Thymus (tissue), 11 donors: Measurements from ENCODE around the gene CRACDL. TPM values are rescaled to one million over a fixed set of nuclear protein-coding genes. Genes with fewer than 3 reads are reported as not detected.
A peak's percentile ranks its signal among the peaks of the same experiment; 100 is the strongest.

Experiments used
- DNase-seq, 9 donors: peaks; one replicate each; pipeline ENCODE4 v3.0.0-alpha.2; 2013; ENCODE audit warnings: low spot score in 9 of 9, low read depth in 6 of 9, missing footprints in 1 of 9
- H3K27ac ChIP-seq, 2 donors: one replicate each; pipeline ENCODE4 v1.5.1; 2013; ENCODE audit warnings: control low read depth in 1 of 2, low read depth in 1 of 2, low read length in 1 of 2, mild to moderate bottlenecking in 1 of 2, moderate library complexity in 1 of 2
- H3K27me3 ChIP-seq, 2 donors: one replicate each; pipeline ENCODE4 v1.5.1; 2013; ENCODE audit warnings: low read length in 1 of 2; ENCODE audit not compliant: control insufficient read depth in 2 of 2, insufficient read depth in 1 of 2
- H3K36me3 ChIP-seq, 2 donors: one replicate each; pipeline ENCODE4 v1.5.1; 2013; ENCODE audit warnings: low read length in 1 of 2, mild to moderate bottlenecking in 1 of 2, moderate library complexity in 1 of 2; ENCODE audit not compliant: control insufficient read depth in 2 of 2, insufficient read depth in 2 of 2
- H3K4me1 ChIP-seq, 2 donors: one replicate each; pipeline ENCODE4 v1.5.1; 2013; ENCODE audit warnings: low read length in 2 of 2; ENCODE audit not compliant: control insufficient read depth in 2 of 2, insufficient read depth in 2 of 2
- H3K4me3 ChIP-seq, 2 donors: one replicate each; pipeline ENCODE4 v1.5.1; 2013; ENCODE audit warnings: low read length in 2 of 2, control low read depth in 1 of 2, mild to moderate bottlenecking in 1 of 2
- H3K9me3 ChIP-seq, 2 donors: one replicate each; pipeline ENCODE4 v1.5.1; 2013; ENCODE audit warnings: low read length in 1 of 2, mild to moderate bottlenecking in 1 of 2; ENCODE audit not compliant: control insufficient read depth in 2 of 2, insufficient read depth in 1 of 2
- WGBS: extraction: QIAGEN DNeasy Blood & Tissue Kit; methylation state at CpG from one replicate; pipeline ENCODE4 v1.1.7; 2013; 5-methylcytosine and 5-hydroxymethylcytosine counted together
- polyA plus RNA-seq: library from polyadenylated mRNA; stranded (reverse); fragments of 200-250 nt; gene quantifications from one replicate; pipeline ENCODE4 v1.2.3, GENCODE V29; 2013
- total RNA-seq: library from RNA; stranded (reverse); fragments of 120-200 nt; gene quantifications from one replicate; pipeline ENCODE4 v1.2.4, GENCODE V29; 2013
- donor health status: healthy.

Gene CRACDL
- total and polyA plus RNA-seq, 2 donors = 1.9 to 3.6 TPM

DNA sequence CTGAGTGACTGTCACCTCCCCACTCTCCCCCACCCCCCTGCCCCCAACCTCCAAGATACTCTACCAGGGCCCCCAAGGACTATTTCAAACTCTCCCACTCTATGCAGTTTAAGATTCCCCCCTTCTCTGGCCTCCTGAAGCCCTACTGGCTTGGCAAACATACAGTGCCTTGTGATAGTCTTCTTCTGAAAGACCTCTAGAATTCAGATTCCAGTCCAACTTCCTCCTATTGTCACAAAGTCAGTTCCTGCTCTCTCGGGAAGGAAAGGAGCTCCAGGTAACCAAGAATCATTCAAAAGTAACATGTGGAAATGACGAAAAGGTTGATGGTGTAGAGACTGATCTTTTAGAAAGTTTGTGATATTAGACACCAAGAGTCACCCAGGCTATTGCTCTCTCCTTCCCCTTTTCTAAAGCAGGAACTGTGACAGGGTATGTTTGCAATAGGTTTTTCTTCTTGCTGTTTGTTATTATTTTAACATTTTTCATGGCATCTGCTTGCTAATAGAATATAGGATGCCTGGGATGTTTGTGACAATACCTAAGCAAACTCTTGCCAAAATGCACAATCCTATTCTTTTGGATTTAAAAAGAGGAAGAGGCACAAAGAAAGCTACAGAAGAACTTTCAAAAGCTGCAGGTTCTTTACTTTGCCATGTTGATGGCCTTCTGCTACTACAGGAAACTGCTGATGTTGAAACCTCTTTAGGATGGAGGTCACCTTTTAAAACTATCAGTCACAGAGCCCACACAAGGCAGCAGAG lies 111.6 kb downstream of the CRACDL start:
- Histone ChIP-seq H3K4me3 (no peak overlapping the region), H3K4me1 (peaks cover 15 to 26% of the 10 kb centered on the region in 2 donors), H3K27me3 (peaks cover 6 to 11% of the 10 kb centered on the region in 2 donors), H3K27ac (no peak overlapping the region), H3K36me3 (no peaks in the 10 kb centered on the region), H3K9me3 (peaks cover 2 to 6% of the 10 kb centered on the region in 2 donors)
- 43% methylated on average over 2 of the region's 2 CpGs for WGBS
- no peak for DNase-seq

DNA sequence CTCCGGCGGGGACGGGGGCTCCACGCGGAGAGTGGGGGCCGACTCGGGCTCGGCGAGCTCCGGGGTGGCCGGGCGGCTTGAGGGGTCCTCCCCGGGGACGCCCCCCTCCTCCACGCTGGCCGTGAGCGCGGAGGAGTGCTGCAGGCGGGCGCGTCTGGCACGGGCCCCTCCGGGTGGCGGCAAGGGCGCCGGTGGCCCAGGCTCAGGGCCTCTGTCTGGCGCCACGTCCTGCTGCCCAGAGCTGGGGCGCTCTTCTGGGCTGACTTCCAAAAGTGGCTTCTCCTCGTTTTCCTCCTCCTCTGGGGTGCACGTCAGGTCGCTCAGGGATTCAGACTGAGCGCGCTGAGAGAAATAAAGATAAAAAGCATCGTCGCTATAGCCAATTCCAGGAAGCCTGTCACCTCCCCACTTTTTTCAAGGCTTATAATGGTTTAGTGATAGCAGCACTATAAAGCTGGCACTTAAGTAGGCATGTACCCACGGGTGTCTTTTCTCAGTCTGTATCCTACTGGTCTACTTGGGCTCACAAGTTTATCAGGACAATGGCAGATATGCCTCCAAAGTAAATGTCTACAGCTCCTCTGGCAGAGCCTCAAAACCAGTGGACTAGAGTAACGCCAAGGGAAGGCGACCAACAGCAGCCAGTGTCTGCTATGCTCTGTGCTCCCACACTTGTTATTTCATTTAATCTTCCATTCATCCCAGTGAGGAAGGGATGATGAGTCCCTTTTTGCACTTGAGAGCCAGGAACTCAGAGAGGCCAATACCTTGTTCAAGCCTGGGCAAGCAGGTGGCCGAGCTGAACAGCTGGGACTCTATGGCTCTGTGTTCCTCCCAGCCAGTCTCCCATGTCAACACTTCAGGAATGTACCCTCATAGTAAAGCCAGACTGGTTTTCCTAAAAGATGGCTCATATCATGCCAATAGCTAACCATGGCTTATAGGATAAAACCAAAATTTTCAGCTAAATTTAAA lies 112.5 kb downstream of the CRACDL start:
- no peaks in the 10 kb centered on the region for H3K36me3 ChIP-seq
- peaks cover 6 to 11% of the 10 kb centered on the region in 2 donors for H3K27me3 ChIP-seq
- WGBS = 72% methylated on average over 40 of the region's 40 CpGs
- peak overlapping the region in 1 of 2 donors; percentile 15 for H3K27ac ChIP-seq
- DNase-seq = no peak
- peaks cover 2 to 6% of the 10 kb centered on the region in 2 donors for H3K9me3 ChIP-seq
- H3K4me1 ChIP-seq = peaks cover 7 to 16% of the 10 kb centered on the region in 2 donors
- H3K4me3 ChIP-seq = peak overlapping the region; percentile 50 to 52

DNA sequence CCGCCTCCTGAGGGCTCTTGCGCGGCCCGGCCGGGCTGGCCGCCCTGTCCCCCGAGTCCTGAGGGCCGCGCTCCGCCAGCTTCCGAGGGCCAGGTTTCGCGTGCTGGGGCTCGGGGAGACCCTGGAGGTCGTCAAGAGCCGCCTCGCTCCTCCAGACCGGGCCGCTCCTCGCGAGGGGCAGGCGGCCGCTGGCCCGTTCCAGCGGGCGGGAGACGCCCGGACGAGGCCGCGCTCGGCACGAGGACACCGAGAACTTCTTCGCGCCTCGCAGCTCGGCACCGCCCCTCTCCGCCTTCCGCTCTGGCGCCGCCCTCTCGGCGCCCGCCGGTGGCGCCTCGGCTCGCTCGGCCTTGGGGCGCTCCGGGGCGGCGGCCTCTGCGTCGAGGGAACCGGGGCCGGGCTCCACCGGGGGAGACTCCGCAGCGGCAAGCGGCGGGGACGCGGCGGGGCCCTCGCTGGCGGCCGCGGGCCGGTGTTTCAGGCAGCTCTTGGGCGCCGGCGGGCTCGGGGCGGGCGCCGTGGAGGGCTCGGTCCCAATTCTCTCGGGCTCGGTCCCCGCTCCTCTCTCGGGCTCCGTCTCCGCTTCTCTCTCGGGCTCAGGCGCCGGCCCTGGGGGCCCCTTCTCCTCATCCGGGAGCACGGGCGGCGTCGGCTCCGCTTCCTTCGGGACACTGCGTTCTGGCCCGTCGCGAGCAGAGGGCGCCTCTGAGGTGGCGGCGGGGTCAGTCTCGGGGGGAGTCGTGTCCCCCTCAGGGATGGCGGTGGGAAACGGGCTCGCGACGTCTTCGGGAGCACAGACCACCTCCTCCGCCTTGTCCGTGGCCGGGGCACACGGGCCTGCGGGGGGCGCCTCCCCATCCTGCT lies 113.5 kb downstream of the CRACDL start:
- no peaks in the 10 kb centered on the region for H3K36me3 ChIP-seq
- peaks cover 6 to 11% of the 10 kb centered on the region in 2 donors for H3K27me3 ChIP-seq
- peak overlapping the region in 1 of 2 donors; percentile 56 for H3K27ac ChIP-seq
- peak overlapping the region; percentile 50 to 52 for H3K4me3 ChIP-seq
- WGBS = 16% methylated on average over 117 of the region's 117 CpGs
- peaks cover 2 to 6% of the 10 kb centered on the region in 2 donors for H3K9me3 ChIP-seq
- DNase-seq = peak in 3 of 9 donors; percentile 57 to 72 (median 67)
- H3K4me1 ChIP-seq = peaks cover 5 to 9% of the 10 kb centered on the region in 2 donors

DNA sequence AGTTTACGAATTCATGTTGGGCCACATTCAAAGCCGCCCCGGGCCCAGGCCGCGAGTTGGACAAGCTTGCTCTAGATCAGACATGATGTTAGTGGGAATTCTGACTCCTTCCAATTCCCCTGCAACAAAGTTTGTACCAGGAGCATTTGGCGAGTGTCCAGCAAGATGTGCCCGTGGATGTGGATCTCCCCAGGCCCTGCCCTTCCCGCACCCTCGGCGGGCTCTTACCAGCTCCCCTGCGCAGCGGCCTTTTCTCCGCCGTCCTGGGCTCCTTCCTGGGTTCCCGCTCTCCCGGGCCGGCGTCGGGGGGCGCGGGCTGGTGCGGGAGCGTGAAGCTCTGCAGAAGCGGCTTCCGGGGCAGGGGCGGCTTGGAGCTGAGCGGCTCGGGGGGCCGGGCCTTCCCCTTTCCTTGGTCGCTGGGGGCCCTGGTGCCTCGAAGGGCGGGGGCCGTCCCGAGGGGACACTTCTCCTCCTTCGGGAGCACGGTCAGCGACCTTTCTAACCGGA lies 114.3 kb downstream of the CRACDL start:
- Histone ChIP-seq H3K4me3 (no peak overlapping the region), H3K4me1 (peaks cover 5 to 8% of the 10 kb centered on the region in 2 donors), H3K36me3 (no peaks in the 10 kb centered on the region), H3K9me3 (peaks cover 2 to 6% of the 10 kb centered on the region in 2 donors), H3K27me3 (peaks cover 6 to 11% of the 10 kb centered on the region in 2 donors), H3K27ac (no peak overlapping the region)
- DNase-seq = no peak
- WGBS = 95% methylated on average over 38 of the region's 38 CpGs

DNA sequence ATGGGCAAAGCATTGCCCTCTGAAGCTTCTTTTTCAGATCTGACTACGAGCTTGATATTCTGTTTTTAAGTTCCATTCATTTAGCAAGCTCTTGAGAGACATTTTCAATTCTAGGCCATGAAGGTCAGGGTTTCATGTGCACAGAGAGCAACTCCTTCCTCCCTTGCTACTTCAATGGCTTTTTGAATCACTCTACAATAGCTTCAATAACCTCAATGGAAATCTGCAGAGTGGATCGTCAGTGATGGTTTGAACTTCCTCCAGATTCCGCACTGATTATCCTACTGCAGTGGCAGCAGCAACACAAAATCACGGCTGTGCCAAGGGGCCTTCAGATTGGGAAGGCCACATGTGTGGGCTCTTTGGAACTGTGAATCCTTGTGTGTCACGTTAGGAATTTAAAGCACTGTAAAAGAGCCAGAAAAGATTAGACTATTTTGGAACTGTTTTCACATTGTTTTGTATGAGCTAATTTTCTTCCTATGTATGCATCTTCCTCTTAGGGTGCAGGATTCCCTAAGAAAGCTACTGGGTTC lies 116.7 kb downstream of the CRACDL start:
- WGBS = 97% methylated on average over 5 of the region's 5 CpGs
- Histone ChIP-seq H3K27ac (no peak overlapping the region), H3K4me3 (no peak overlapping the region), H3K9me3 (peaks cover 2 to 6% of the 10 kb centered on the region in 2 donors), H3K27me3 (peaks cover 6 to 11% of the 10 kb centered on the region in 2 donors), H3K36me3 (no peaks in the 10 kb centered on the region), H3K4me1 (peaks cover 5 to 8% of the 10 kb centered on the region in 2 donors)
- no peak for DNase-seq

DNA sequence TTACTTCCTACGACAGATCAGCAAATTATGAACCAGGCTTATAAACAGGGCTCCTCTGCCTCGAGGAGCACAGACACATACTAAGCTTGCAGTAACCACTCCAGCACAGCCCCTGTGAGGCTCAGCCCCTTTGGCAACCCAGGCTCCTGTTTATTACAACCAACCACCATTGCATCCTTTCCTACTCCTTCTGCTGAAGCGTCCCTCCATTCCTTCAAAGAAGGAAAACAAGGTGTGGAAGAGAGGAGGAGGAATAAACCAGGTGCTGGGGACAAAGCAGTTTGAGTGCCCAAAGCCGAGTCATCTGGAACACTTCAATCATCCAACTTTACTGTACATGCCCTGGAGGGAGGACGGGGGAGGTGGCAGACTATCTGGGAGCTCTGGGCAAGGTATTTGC lies 117.9 kb downstream of the CRACDL start:
- WGBS = 92% methylated on average over 5 of the region's 5 CpGs
- Histone ChIP-seq H3K9me3 (peaks cover 2 to 6% of the 10 kb centered on the region in 2 donors), H3K4me1 (peaks cover 3 to 5% of the 10 kb centered on the region in 2 donors), H3K27me3 (peaks cover 6 to 11% of the 10 kb centered on the region in 2 donors), H3K36me3 (no peaks in the 10 kb centered on the region), H3K4me3 (no peak overlapping the region), H3K27ac (no peak overlapping the region)
- no peak for DNase-seq

DNA sequence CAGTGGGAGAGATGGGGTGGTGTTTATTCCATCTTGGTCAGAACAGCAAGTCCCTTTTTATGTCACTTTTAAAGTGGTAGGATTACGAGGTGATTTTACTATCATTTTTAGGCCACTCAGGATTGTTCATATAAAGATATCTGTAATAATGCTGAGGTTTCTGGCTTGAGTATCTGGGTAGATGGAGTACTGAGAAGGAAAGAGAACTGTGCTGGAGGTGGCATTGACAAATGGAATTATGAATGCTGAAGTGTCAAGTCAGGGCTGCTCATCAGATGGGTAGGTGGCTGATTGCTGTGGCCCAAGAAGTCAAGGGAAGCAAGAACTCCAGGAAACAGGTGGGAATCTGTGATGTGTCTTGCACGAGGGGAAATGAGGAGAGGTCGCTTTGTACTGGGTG lies 119.7 kb downstream of the CRACDL start:
- Histone ChIP-seq H3K27me3 (no peaks in the 10 kb centered on the region), H3K27ac (no peak overlapping the region), H3K36me3 (no peaks in the 10 kb centered on the region), H3K9me3 (peaks cover 0 to 3% of the 10 kb centered on the region in 2 donors), H3K4me1 (no peaks in the 10 kb centered on the region), H3K4me3 (no peak overlapping the region)
- WGBS = 73% methylated on average over 3 of the region's 3 CpGs
- DNase-seq = no peak

DNA sequence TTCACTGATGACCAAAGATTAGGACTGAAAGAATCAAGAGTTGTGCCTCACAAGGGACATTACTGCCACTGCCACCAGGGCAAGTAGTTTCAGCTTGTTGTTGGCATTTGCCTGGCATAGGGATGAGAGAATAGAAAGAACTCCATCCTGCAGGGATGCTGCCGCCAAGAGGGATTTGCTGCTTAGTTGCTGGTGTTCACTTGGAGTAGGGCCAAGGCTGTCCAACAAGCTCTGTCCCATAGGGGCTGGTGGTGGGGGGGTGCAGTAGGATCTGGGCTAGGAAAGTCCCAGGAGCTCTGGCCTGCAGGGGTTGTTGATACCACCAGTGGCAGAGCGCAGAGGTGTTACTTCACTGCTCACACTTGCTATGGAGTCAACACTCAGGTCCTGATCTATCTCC lies 120.2 kb downstream of the CRACDL start:
- DNase-seq = no peak
- no peak overlapping the region for H3K27ac ChIP-seq
- no peaks in the 10 kb centered on the region for H3K27me3 ChIP-seq
- peaks cover 0 to 3% of the 10 kb centered on the region in 2 donors for H3K9me3 ChIP-seq
- H3K36me3 ChIP-seq = no peaks in the 10 kb centered on the region
- 99% methylated on average over 2 of the region's 2 CpGs for WGBS
- no peak overlapping the region for H3K4me3 ChIP-seq
- H3K4me1 ChIP-seq = no peaks in the 10 kb centered on the region
